ENCODE results near the gene RPS6KA2.

RPS6KA2 gene

DNA sequence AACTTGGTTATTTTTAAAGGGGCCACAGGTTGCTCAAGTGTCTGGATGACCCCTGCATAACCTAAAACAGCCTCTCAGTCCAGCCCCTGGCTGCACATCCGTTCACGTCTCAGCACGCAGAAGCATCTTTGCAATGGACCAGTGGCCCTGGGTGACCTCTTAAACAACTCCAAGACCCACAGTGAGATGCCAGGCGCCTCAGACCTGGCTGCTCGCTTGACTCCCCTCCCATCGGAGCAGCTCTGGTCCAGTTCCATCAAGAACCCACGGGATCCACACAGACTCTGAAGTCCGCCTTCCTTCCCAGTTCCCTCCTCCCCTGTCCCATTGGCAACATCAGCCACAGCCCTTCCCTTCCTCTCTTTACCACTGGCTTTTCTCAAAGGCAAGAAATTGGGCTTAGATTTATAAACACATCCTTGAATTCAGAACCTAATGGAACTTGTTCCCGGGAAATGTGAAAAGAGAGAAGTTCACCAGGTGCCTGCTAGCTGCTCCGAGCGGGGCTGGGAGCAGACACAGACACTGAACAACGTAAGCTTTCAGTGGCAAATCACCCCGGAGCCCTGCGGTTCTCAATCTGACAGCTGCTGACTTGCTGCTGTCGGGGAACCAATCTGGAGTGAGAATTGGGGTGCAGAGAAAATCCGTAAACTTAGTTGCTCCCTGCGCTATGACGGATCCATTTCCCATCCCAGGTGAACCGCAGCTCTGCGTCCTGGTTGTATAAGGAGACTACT is 204.7 kb downstream of the RPS6KA2 start:
- peaks cover 4% of the 10 kb centered on the region for H3K27me3 Mint-ChIP-seq (ENCODE audit: low read depth)
- peaks cover 33% of the 10 kb centered on the region for H3K36me3 Mint-ChIP-seq (ENCODE audit: low read depth)
- no peak overlapping the region for H3K4me3 Mint-ChIP-seq
- no peaks in the 10 kb centered on the region for H3K9me3 Mint-ChIP-seq
- TF ChIP-seq, protein P1, sequence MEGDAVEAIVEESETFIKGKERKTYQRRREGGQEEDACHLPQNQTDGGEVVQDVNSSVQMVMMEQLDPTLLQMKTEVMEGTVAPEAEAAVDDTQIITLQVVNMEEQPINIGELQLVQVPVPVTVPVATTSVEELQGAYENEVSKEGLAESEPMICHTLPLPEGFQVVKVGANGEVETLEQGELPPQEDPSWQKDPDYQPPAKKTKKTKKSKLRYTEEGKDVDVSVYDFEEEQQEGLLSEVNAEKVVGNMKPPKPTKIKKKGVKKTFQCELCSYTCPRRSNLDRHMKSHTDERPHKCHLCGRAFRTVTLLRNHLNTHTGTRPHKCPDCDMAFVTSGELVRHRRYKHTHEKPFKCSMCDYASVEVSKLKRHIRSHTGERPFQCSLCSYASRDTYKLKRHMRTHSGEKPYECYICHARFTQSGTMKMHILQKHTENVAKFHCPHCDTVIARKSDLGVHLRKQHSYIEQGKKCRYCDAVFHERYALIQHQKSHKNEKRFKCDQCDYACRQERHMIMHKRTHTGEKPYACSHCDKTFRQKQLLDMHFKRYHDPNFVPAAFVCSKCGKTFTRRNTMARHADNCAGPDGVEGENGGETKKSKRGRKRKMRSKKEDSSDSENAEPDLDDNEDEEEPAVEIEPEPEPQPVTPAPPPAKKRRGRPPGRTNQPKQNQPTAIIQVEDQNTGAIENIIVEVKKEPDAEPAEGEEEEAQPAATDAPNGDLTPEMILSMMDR (IDR thresholded peaks at IDR 0.05; ENCODE audit: unreplicated experiment in 3 of 3): no peak
- H3K4me1 Mint-ChIP-seq: no peaks in the 10 kb centered on the region
- no peak overlapping the region for H3K27ac Mint-ChIP-seq

DNA sequence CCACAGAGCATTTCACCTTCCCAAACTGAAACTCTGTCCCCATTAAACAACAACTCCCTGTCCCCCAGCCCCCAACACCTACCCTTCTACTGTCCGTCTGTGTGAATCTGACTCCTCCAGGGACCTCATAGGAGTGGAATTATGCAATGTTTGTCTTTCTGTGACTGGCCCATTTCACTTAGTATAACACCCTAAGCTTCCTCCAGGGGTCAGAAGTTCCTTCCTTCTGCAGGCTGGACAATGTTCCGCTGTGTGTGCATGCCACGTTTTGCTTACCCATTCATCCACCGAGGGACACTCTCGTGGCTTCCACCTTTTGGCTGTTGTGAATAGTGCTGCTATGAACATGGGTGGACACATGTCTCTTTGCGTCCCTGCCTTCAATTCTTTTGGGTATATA is 206.7 kb downstream of the RPS6KA2 start:
- H3K4me3 Mint-ChIP-seq: no peak overlapping the region
- TF ChIP-seq, protein P1 (IDR thresholded peaks at IDR 0.05; ENCODE audit: unreplicated experiment in 3 of 3): peak in 1 of 3 experiments; percentile 29
- H3K9me3 Mint-ChIP-seq: no peaks in the 10 kb centered on the region
- peaks cover 5% of the 10 kb centered on the region for H3K27me3 Mint-ChIP-seq (ENCODE audit: low read depth)
- no peak overlapping the region for H3K27ac Mint-ChIP-seq
- H3K4me1 Mint-ChIP-seq: no peaks in the 10 kb centered on the region
- H3K36me3 Mint-ChIP-seq (ENCODE audit: low read depth): peaks cover 50% of the 10 kb centered on the region

DNA sequence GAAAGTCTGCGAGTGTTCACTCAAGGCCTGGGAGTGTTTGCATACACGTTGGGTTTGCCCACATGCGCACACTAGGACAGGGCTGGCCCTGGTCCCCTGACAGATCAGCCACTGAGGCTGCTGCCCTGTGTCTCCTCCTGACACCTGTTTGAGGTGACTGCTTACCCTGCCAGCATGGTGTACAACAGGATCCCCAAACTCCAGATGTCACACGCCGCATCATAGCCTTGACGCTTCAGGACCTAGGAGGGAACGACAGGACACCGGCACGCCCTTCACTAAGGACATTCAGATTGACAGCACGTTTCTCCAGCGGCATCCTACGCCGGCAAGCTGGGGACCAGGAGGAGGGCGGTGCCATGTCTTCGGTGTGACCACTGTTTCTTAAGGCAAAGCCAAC is 207.3 kb downstream of the RPS6KA2 start:
- Mint-ChIP-seq H3K9me3 (no peaks in the 10 kb centered on the region), H3K4me1 (no peaks in the 10 kb centered on the region)

DNA sequence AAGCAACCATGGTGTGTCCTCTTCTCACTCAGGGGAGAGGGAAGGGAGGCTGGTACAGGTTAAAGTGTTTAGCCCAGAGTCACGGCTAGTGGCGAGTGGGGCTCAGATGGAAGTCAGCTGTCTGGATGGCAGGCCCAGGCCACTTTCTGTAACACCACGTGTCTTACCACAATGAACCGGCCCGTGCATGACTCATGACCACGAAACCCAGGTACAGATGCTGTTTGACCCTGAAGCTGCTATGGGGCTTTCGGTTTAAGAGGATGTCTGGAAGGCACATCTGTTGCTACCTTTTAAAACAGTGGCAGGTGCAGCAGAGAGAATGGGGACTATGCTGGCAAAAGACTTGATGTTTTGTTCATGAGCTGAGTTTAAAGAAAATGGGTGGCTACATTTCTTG is 207.8 kb downstream of the RPS6KA2 start:
- TF ChIP-seq, protein P1 (IDR thresholded peaks at IDR 0.05; ENCODE audit: unreplicated experiment in 3 of 3): no peak
- H3K36me3 Mint-ChIP-seq (ENCODE audit: low read depth): peaks cover 49% of the 10 kb centered on the region
- no peaks in the 10 kb centered on the region for H3K4me1 Mint-ChIP-seq
- H3K27me3 Mint-ChIP-seq (ENCODE audit: low read depth): peaks cover 8% of the 10 kb centered on the region
- no peak overlapping the region for H3K27ac Mint-ChIP-seq
- H3K9me3 Mint-ChIP-seq: no peaks in the 10 kb centered on the region
- H3K4me3 Mint-ChIP-seq: no peak overlapping the region

More for the DNA sequence above, 207.3 kb downstream of the RPS6KA2 start:
- Mint-ChIP-seq H3K27ac (no peak overlapping the region), H3K27me3 (ENCODE audit: low read depth) (peaks cover 8% of the 10 kb centered on the region), H3K4me3 (no peak overlapping the region), H3K36me3 (ENCODE audit: low read depth) (peaks cover 51% of the 10 kb centered on the region)
- TF ChIP-seq, protein P1 (IDR thresholded peaks at IDR 0.05; ENCODE audit: unreplicated experiment in 3 of 3): no peak

DNA sequence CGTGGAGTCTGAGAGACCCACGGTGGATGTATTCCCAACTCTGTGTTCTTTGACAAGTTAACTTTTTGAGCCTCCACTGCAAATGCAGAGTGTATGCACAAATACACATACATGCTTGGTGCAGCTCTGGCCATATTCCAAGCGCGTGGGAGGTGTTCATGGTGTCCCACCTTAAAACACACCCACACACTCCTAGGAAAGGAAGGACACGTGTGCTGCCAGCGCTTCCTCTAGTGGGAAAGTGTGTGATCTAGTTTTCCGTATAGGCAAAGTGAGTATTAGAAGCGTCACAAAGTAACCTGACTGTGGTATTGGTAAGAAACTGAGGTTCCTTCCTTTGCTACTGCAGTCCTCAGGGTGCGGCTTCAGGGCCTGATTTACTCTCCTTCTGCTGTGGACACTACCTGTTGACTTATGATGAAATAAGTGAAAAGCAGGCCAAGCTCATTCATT is 208.3 kb downstream of the RPS6KA2 start:
- H3K36me3 Mint-ChIP-seq (ENCODE audit: low read depth): peaks cover 44% of the 10 kb centered on the region
- no peaks in the 10 kb centered on the region for H3K4me1 Mint-ChIP-seq
- peaks cover 8% of the 10 kb centered on the region for H3K27me3 Mint-ChIP-seq (ENCODE audit: low read depth)
- no peak overlapping the region for H3K27ac Mint-ChIP-seq
- H3K4me3 Mint-ChIP-seq: no peak overlapping the region
- no peaks in the 10 kb centered on the region for H3K9me3 Mint-ChIP-seq
- TF ChIP-seq, protein P1 (IDR thresholded peaks at IDR 0.05; ENCODE audit: unreplicated experiment in 3 of 3): no peak

DNA sequence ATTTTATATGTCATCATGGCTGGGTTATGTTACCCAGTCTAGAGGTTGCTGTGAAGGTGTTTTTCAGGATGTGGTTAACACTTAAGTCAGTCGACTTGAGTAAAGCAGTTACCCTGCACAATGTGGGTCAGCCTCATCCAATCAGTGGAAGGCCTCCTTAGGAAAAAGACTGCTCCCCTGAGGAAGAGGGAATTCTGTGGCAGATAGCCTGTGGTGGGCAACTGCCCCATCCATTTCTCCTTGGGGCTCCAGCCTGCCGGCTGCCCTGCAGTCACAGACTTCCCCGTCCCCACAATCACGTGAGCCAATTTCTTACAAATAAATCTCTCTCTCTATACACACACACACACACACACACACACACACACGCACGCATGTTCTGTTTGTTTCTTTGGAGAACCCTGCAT is 209.8 kb downstream of the RPS6KA2 start:
- Mint-ChIP-seq H3K27ac (no peak overlapping the region), H3K36me3 (ENCODE audit: low read depth) (peaks cover 46% of the 10 kb centered on the region), H3K4me3 (no peak overlapping the region), H3K9me3 (no peaks in the 10 kb centered on the region), H3K27me3 (ENCODE audit: low read depth) (peaks cover 6% of the 10 kb centered on the region), H3K4me1 (no peaks in the 10 kb centered on the region)
- TF ChIP-seq, protein P1 (IDR thresholded peaks at IDR 0.05; ENCODE audit: unreplicated experiment in 3 of 3): no peak
